GM12874 (cell line): Measurements from ENCODE around the gene RAB10.
A peak's percentile ranks its signal among the peaks of the same experiment; 100 is the strongest.

Experiments used
- CTCF ChIP-seq: IDR thresholded peaks from 2 replicates; pipeline ENCODE4 v1.5.1; 2011; ENCODE audit warnings: low read depth, mild to moderate bottlenecking, control low read depth, low read length, moderate library complexity; ENCODE audit not compliant: insufficient read depth

RAB10 gene

DNA sequence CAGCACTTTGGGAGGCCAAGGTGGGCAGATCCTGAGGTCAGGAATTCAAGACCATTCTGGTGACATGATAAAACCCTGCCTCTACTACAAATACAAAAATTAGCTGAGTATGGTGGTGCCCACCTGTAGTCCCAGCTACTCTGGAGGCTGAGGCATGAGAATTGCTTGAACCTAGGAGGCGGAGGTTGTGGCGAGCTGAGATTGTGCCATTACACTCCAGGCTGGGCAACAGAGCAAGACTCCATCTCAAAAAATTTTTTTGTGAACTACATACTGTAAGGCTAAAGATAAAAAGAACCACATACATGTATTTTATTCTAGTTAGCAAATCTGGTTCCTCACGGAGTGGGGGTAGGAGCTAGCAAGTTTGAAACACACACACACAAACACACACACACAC lies 45.1 kb downstream of the RAB10 start:
- TF ChIP-seq CTCF, result no peak

DNA sequence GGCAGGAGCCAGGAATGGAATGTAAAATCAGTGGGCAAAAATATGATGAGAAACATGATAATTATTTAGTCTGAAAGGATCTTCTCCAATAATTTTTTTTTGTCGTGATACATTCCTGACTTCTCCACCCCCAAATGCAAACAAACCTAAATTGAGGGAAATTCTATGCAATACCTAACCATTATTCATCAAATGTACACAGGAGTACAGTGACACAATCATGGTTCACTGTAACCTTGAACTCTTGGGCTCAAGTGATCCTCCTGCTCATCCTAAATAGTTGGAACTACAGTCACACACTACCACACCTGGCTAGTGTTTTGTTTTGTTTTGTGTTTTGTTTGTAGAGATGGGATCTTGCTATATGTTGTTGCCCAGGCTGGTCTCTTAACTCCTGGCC lies 46.5 kb downstream of the RAB10 start:
- no peak for TF ChIP-seq CTCF

GRCh38 chr2:26081556-26081955 lies 47.7 kb downstream of the RAB10 start:
- no peak for TF ChIP-seq CTCF

DNA sequence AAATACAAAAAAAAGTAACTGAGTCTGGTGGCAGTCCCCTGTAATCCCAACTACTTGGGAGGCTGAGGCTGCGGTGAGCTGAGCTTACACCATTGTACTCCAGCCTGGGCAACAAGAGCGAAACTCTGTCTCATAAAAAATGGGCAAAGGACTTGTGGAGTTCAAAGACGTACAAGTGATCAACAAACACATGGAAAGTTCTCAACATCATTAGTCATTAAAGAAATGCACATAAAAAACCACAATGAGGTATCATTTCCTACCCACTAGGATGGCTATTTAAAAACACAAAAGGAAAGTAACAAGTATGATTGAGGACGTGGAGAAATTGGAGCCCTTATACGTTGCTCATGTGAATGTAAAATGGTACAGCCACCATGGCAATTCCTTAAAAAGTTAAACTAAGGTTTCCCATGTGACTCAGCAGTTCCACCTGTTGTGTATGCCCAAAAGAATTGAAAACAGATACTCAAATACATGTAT lies 52.3 kb downstream of the RAB10 start:
- TF ChIP-seq CTCF, result no peak

DNA sequence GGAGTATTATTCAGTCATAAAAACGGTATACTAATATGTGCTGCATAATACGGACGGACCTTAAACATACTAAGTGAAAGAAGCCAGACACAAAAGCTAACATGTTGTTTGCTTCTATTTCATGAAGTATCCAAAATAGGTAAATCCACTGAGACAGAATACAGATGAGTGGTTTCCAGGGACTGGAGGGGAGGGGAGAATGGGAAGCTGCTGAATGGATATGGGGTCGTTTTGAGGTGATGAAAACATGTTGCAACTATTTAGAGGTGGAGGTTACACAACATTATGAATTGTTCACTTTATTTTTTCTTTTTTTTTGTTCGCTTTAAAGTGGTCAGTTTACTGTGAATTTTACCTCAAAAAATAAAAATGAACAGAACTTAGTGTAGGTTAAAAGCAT lies 52.9 kb downstream of the RAB10 start:
- no peak for TF ChIP-seq CTCF

DNA sequence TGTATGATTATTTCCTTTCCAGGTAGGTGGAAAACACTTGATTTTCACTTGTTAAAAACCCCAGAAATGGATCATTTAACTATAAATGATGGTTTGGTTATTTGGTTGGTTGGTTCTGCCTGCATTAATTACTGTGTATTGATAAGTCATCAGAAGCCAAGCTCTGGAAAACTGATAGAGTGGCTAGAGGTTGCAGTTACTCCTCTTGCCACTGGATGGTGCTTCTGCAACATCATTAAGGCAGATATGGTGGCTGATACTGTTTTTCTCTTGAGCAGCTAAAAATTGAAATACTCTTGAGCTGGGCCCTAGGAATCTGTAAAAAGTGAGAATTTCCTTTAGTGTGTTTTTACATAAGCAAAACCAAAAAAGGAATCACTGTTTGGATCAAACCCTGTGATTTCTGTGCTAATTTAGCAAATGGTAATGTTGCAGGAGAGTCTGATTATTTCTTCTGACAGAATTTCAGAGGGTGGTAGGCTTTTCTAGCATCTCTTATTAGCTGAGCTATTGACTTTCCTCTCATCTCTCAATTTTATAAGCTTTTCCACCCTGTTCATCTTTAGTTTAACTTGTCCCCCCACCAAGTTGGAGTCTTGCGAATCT lies 54.3 kb downstream of the RAB10 start:
- TF ChIP-seq CTCF, result peak; percentile 75

DNA sequence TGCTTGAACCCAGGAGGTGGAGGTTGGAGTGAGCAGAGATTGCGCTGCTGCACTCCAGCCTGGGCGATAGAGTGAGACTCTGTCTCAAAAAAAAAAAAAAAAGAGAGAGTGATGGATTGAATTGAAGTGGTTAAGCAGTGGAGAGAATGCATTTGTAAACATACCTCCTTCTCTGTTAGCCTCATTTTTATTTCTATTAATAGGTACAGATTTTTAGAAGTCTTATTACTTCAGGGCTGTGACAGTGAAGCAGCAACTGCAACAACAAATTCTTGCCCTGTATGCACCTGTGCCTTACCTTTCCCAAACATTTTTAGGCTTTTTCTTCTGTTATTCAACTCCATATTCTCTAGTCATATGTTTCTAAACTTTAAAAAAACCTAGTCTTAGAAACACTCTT lies 55.5 kb downstream of the RAB10 start:
- TF ChIP-seq CTCF, result no peak

- TF ChIP-seq CTCF, result no peak
Measured at GRCh38 chr2:26095758-26096157, 61.9 kb downstream of the RAB10 start.
